Activated CD4-positive, CD25-positive, alpha-beta regulatory T cell treated with anti-CD3 and anti-CD28 coated beads, Interleukin-2, amount 50 U/mL, for 72 hours (primary cell): ENCODE measurements around the gene THSD7A.

Experiments
- DNase-seq: peaks from one replicate; pipeline ENCODE4 v3.0.0; 2021

Gene THSD7A

DNA sequence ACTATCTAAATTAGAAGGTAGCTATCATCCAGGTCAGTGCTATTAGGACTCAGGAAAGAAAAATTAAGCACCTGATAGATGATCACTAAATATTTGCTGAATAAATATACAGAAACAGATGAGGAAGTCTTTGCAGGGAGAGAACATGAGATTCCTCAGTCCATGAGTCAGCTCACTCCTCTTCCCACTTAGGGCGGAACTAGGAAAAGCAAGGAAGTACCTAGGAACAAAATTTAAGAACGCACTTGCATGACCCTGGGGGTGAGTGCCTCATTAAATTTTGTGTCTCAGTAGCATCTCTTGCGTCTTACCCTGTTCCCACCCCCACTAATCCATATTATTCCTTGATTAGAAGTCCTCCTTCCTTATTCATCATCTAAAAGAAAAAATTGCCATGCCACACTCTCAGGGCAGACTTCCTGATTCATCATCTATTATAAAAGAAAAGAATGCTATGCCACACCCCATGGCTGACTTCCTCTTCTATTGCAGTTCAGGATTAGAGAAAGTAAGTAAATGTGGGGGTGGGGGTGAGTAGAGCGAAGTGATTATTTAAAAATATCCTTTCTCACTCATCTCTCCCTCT is 208.8 kb downstream of the THSD7A start:
- DNase-seq: no peak

DNA sequence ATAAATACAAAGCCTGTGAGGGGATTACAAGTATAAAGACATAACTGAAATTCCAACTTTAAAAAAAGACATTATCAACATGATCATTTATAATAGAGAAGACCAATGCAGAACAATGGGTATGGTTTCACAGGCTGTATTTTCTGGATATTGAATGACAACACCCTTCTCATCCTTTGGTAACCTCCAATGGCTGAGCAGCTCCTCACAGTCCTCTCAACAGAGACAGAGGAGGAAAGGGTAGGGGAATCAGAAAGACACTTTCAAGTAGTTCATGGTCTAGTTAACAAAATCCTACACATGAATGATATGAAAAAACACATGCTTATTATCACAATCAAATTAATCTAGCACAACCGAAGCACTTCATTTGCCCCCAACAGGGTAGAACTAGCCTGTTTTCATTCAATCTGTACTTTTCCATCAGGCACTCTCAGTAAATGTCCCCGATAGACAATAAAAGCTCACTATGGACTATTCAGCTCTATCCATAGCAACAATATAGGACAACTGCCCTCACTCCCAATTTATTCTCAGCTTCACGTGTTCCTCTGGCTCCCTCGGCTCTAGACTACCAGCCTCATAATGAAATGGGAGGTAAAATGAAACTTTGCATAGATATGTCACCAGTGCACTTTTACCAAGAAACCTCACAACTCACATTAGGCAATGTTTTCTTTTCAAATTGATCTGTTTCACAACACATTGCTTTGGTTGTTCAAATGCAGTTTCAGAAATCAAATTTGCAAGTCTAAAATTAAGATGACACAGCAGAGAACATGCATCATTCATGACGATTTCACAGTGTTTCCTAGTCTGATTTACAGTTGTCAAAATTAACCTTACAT is 211.4 kb downstream of the THSD7A start:
- no peak for DNase-seq

DNA sequence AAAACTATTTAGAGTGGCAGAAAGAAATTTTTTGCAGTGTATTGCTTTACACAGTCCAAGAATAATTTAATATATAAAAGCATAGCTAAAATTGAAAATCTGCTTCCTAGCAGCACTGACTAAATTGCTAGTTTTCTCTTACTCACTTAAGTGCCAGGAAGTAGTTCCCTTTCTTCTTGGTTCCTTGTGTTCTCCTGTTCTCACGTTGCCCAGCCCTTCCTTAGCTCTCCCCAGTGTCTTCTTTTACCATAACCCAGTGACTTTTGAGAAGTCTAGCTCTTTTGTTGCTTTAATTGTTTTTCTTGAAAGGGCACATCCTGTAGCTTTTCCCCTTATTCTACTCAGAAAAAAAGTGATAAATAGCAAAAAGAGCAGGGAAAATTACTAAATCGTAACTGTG is 215.5 kb downstream of the THSD7A start:
- DNase-seq: no peak

DNA sequence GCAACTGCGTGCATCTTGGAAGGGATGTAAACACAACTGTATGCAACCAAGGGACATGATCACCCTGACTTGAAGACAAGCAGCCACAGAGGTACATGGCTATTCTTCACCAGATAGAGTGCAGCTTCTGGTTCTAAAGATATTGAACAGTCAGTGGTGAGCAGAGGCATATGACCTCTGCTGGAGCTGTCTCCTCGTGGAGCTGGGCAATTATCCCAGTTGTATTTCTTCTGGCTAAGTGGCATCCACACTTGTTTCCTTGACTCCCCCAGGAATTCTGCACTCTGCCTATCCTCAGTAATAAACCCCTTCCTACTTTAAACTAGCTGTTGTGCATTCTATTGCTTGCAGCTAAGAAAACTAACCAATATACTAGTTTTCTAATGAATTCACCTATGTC is 216.8 kb downstream of the THSD7A start:
- DNase-seq: no peak

DNA sequence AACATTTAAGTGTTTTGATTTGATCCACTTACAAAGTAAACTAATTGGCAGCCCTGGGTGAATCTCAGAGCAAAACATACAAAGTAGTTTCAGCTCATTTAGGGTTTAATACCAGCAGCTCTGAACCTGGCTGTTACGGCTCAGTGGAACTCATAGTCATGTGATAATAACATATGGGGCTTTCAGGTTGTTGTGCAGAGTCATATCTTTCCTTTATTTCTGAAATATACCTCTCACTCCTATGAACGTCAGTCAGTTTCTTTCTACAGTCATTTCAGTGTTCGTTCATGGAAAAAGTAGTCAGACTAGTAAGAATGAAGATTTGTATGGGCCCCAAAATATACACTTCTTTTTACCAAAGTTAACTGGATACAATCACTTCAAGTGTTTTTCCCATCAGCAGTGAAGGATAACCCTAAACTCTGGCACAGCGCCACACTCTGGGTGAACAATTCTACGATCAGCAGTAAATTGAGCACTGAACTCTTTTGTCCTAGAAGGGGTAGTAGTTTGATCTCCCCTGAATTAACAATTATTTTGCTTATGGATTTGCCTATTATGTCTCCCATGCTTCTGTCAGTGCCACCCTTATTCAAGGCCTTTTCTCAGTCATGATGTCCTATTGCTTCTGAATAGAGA is 218.6 kb downstream of the THSD7A start:
- no peak for DNase-seq

DNA sequence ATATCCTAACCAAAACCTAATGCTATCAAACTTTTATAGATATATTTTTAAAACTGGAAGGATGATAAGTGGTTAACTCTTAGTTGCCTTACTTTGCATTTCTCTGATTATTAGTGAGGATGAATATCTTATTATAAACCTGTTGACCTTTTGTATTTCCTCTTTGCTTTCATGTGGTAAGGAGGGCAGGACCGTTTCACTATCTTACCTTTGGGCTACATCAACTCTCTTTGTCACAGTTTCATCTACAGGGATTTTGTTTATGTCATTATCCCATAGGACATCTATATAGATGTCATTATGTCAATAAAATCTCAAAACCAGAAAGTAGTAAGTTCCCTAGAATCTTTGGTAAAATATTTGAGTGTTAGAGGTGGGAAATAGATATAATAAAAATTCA is 219.3 kb downstream of the THSD7A start:
- no peak for DNase-seq

DNA sequence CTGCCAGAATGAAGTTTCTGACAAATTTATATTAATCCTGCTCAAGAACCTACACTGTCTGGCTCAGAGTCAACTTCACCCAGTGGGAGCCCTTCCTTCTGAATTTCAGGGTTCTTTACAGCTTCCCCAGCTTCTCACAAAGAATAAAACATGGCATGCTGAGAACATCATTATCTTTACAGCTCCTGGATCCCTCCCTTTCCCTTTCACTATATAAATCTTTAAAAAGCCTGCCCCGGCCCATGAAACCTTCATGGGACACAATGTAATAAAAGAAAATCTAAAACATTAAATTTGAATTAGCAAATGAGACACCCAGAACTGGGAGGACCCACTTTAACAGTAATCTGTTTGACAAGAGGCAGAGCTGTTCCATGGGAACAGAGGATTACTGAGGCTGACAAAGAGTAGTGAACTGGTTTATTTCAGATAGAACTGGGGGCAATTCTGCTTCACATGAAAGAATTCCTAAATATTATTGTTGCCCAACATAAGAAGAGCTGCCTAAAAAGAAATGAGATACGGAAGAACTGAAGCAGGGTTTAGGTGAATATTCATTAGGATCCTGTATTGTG is 222.8 kb downstream of the THSD7A start:
- DNase-seq: no peak

DNA sequence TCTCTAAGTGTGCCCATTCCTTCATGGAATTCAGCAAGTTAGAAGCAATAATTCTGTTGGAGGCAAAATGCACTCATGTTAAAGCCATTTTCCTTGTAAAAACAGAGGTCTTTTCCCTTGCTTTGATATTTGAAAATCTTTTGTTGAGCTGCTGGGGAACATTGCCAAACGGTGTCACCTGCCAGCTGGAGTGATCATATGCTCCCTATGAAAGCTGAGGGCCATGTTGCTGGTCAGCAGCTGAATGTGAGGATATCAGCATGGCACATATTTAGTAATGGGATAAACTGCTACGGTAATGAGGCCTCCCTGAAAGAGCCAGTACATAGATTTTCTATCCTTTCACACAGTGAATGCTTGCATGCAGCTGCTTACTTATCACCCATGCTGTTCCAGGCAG is 224.3 kb downstream of the THSD7A start:
- no peak for DNase-seq

DNA sequence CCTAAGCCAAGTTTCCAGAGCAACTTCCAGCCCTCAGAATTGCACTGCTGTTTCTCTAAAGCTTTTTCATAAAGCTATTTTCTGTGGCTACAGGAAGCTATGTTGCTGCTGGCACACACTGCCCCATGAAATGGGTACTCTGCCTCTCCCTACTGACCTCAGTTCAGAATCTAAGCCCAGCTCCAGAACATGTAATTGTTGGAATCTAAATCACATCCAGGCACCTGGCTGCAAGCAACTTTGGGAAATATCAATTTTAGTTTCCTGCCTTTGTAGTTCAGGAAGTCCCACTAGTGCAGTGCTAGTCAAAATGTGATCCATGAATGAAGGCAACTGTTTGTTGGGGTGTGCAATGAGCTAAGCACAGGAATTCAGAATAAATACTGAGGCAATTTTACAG is 226.2 kb downstream of the THSD7A start:
- no peak for DNase-seq

DNA sequence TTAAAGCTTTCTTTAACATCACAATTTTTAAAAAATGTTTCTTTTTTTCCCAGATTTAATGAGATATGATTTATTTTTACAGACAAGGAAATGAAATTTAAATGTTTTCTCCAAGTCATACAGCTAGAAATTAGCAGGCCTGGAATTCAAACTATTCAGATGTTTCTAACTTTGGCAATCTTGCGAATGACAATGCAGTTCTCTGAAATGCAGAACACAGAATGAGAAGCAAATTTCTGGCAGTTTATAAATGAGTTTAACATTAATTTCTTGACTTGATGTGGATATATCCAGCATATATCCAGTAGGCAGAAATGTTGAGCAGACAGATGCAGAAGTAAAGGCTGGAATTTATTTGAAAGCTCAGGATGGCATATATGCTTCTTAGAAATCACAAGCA is 227.5 kb downstream of the THSD7A start:
- no peak for DNase-seq

DNA sequence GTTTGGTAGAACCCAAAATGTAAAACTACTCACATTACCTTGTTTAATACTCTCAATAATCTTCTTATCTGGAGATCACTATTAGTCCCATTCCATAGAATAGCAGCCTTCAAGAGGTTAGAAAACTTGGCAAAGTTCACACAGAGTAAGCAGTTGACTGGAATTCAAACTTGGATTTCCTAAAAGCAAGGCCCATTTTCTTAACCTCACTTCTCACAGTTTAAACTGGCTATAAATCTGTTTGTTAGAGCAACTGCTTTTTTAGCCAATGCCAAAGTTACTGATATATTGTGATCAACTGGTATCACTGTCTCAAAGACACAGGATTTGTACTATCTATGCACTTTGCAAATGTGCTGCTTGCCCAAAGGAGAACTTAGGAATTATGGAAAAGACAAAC is 230.2 kb downstream of the THSD7A start:
- no peak for DNase-seq

DNA sequence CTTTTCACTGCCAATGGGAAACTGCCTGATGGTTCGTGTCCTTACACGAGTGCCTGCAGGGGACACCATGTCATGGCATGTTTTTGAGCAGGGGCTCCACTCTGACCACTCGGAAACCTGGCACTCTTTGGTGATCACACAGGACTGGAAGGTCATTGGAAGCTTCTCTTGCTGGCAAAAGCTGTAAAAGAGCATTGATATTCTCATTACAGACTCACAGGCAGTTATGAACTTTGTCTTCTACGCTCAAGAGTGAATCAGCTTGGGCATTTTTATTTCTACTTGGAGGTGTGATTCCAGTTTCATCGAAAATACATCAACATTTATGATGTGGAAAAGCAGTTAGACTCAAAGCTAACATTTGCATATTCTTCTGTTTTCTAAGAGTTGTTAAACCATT is 238.7 kb downstream of the THSD7A start:
- no peak for DNase-seq

DNA sequence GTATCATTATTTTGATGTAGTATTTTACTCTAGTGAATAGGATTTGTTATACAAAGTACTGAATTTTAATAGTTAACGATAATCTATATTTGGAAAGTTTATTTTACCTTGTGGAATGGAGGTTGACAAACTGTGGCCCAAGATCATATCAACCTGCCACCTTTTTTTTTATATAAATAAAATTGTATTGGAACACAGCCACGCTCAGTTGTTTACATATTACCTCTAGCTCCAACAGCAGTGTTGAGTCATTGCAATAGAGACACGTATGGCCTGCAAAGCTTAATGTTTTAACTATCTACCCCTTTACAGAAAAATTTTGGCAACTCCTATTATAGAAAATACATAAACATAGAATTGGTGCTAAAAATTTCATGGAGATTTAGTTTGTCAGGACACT is 239.3 kb downstream of the THSD7A start:
- no peak for DNase-seq

DNA sequence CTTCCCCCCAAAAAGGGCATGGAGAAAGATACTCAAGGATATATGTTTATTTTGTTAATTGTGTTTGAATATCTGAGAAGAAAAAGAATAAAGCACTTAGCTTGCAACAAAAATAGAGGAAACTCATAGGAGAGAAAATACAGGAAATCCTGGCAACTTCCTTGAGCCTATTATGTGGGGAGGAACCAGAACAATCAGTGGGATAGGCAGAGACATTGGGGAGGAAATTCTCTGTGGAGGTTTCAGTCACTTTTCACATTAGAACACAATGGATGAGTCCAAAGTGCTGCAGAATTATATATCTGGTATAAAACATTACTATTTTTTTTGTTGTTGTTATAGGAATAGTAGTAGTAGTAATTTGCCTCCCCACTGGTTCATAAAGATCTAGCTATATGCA is 240.1 kb downstream of the THSD7A start:
- DNase-seq: no peak

DNA sequence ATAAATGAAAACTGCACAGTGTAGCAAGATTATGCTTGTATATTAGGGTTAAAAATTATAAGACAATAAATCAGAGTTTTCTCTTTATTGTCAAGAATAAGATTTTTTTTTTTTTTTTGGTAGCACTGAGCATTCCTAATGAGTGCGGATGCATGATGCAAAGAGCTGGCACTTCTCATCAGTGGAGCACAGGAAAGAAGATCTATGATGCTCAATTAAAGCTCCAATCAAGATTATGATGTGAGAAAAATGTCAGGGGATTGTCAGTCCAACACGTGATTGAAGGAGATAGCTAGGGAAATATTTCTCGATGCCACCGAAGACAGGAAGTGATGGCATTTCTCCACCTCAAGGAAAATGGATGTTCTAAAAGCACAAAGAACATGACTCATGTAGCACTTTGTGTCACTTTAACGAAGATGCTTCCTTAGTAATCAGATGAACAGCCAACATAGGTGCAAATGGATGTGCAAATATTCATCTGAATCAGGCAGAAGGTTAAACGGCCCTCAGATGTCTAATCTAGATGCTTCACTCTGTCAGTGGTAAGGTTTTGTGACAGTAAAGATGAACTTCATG is 240.9 kb downstream of the THSD7A start:
- no peak for DNase-seq

DNA sequence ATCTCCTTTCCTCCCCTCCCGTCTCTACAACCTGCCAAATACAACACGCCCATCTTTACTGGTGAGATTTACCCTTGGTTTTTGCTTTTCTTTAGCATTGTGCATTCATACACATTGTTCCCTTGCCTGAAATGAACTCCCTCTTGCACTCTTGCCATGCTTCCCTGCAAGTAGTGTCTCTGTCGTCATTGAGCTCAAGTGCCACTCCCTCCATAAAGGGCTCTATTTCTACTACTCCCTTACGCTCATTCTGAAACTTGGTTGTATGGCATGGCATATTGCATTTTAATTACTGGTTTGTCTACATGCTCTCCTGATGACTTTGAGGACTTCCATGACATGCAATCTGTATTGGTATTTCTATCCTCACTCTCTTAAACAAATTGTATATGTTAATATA is 242.7 kb downstream of the THSD7A start:
- DNase-seq: no peak

DNA sequence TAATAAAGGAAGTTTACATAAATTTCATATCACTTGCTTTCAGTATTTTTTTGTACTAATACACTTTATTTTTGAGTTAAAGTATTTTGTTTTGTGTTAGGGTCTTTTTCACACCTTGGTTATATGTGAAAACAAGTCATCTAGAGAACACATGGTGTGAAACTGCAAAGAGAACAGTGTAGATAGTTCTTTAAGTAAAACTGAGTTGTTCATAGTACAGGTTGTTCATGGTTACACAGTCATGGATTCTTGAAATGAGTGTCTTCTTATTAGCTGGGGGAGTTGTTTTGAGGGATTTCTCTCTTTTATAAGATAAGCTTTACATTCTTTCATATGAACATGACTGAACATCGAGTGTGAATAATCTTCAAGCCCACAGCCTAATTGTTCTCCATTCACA is 244.2 kb downstream of the THSD7A start:
- DNase-seq: no peak

DNA sequence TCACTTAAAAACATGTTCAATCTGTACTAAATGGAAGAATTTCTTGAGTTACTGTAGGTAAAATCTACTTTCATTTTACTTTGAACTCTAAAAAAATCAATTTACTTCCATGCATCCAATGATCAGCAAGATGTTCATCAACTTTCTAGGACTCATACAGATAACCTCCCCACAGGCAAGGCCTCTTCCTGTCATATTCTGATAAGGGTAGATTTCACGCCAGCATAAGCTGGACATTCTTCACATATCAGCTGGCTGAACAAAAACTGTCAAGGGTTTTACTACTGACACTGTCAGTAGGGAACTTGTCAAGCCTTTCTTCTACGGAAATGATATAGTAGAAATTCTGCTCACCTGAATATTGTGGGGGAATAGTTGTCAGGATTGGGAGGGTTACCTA is 244.9 kb downstream of the THSD7A start:
- DNase-seq: no peak

DNA sequence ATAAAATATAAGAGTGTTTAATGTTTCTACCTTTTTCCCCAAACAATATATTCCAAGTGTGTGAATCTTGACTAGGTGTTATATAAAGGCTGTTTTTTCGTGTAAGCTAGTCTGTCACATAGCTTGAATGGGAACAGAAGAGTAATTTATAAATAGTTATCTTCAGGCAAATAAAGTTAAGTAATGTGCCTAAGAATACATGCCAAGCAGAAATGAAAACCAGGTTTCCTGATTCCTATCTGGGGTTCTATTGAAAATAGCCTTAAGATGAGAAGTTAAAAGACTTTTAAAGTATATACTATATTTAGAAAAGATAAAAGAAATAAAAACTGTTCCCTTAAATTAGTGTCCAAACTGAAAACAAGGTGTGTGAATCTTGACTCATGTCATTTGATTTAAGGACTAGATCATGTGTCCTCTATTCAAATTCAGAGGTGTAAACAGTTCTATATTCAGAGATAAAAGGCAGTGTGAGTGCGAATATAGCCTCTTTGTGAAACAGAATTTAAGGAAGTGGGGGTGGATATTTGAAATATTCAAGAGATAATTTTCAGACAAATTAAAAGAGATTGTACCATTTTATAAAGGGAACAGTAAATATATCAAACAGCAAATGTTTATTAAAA is 247.5 kb downstream of the THSD7A start:
- DNase-seq: no peak

DNA sequence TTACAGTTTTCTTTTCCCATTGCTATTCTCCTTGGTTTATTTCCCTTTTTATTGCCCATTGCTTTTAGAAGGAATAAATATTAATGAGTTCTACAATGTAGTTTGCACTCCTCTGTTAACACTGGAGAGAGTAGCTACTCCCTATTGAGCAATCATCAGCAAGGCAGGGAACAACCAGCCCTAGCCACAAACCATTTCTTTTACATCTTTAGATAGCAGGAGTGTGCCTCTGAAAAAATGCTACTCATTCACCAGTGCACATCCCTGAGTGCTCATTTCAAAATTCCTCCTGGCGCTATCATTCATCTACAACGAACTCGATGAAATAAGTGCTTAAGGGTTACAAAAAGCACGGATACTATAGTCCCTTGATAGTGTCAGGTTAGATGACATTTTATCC is 252.9 kb downstream of the THSD7A start:
- no peak for DNase-seq

DNA sequence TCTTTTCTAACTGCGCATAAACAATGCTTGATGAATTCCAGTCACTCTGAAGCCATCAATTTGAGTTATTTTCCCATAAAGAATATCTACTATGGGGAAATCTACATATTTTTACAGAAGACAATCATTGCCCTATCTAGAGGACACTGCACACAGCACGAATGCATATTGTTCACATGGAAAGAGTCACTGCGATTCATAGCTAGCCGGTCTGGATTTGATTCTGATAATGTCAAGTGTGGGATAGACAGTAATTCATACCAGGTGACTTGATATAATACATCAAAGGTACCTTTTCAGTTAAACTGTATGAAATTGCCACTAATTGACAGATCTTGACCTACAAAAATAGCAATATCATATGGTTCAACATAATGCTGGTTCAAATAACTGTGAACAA is 255.7 kb downstream of the THSD7A start:
- no peak for DNase-seq

DNA sequence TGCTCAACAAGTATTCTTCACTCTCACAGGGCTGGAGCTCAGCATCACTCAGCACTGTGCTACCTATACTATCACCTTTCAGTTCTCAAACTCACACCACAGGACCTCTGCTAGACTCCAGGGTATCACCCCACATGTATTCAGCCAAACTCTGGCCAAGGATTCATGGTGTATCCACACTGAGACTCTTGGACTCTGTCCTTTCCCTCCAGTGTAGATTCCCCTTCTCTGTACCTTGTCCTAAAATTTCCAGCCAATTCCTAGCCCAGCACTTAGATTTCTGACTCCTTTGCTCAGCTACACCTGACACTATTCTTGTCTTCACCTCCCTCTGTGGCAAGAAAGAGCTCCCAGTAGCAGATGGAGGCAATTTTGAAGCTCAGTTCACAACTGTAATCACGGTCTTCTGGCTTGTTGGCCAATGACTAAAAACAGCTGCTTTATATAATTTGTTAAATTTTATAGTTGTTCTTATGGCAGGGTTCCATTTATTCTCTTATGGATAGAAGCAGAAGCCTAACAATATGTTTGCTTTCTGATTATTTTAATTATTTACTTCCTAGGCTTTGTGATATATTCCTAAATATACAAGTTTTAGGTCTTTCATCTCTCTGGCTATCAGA is 258.8 kb downstream of the THSD7A start:
- no peak for DNase-seq
